ENCODE measurements around the gene MAU2.
"Not testable (repeated sequence)": the region's sequence is repeated elsewhere in the genome, so short reads cannot be mapped to it uniquely, and the experiment has no call there.

Gene MAU2

GRCh38 chr19:19366434-19367396, 46.1 kb downstream of the MAU2 start:
- in situ Hi-C loops (cut with MboI; ENCODE audit: low sequenced_read_pairs): no loop called here
- Histone ChIP-seq H3K36me3 (replicated peaks) (no peaks in the 10 kb centered on the region), H3K4me1 (peaks cover 15% of the 10 kb centered on the region), H3K9me3 (no peaks in the 10 kb centered on the region), H3K4me3 (no peak overlapping the region), H3K27me3 (ENCODE audit: low read depth) (no peaks in the 10 kb centered on the region)
- peak; percentile 84 to 85 for DNase-seq (ENCODE audit: low spot score in 2 of 2)

DNA sequence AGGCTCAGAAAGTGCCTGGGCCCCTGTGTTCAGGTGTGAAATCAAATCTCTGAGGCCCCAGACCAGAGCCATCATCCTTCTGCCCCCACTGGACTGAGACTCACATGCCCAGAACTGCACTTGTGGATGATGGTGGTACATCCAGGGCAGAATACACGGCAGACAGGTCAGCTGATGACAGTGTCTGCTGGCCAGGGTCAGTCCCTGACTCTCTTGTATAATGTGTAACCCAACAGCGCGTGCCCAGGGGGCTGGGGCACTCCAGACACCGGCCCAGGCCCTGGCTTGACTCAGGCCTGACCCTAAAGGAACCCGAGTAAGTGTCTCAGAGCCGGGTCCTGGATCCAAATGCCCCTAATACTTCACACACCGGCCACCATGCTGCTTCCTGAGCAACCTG, 47.5 kb downstream of the MAU2 start:
- no peaks in the 10 kb centered on the region for H3K27me3 ChIP-seq (ENCODE audit: low read depth)
- H3K4me3 ChIP-seq: no peak overlapping the region
- H3K4me1 ChIP-seq: peaks cover 20% of the 10 kb centered on the region
- in situ Hi-C loops (cut with MboI; ENCODE audit: low sequenced_read_pairs): no loop called here
- no peaks in the 10 kb centered on the region for H3K9me3 ChIP-seq
- H3K36me3 ChIP-seq (replicated peaks): no peaks in the 10 kb centered on the region
- DNase-seq (ENCODE audit: low spot score in 2 of 2): no peak

- Histone ChIP-seq H3K9me3 (no peaks in the 10 kb centered on the region), H3K27me3 (ENCODE audit: low read depth) (no peaks in the 10 kb centered on the region), H3K36me3 (replicated peaks) (no peaks in the 10 kb centered on the region), H3K4me1 (peaks cover 22% of the 10 kb centered on the region), H3K4me3 (no peak overlapping the region)
- peak in 1 of 2 experiments; percentile 28 for DNase-seq (ENCODE audit: low spot score in 2 of 2)
- in situ Hi-C loops (cut with MboI; ENCODE audit: low sequenced_read_pairs): no loop called here
These were observed 50.4 kb downstream of the MAU2 start for GRCh38 chr19:19371059-19371458.

DNA sequence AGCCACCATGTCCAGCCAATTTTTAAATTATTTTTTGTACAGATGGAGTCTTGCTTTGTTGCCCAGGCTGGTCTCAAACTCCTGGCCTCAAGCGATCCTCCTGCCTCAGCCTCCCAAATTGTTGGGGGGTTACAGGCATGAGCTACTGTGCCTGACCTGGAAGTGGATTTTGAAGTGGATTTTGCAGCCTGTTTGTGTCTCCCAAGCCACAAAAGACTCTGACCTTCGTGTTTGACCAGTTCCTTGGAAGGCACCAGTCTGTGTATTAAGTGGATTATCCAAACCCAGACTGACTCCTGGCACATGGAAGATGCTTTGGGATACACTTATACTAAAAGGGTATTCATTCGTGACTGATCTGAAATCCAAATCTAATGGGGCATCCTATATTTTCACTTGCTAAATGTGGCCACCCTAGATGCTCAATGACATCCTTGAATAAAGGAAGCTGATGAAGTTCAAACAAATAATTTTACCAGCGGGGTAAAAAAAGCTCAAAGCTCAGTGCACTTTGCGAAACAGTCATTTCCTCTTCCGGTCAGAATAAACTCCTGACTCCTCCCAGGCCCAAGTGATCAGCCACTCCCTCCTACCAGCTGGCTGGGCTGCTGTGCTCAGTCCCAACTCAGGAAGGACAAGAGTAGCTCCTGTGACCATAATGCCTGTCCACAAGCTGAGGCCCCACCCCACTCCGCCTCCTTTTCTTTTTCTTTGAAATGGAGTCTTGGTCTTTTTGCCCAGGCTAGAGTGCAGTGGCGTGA, 52.2 kb downstream of the MAU2 start:
- DNase-seq (ENCODE audit: low spot score in 2 of 2): peak; percentile 58 to 76
- Histone ChIP-seq H3K4me1 (peaks cover 18% of the 10 kb centered on the region), H3K4me3 (0 out of 2 replicates have a peak overlapping the region, but pooled peaks have one; percentile 5), H3K9me3 (no peaks in the 10 kb centered on the region), H3K36me3 (replicated peaks) (no peaks in the 10 kb centered on the region), H3K27me3 (ENCODE audit: low read depth) (no peaks in the 10 kb centered on the region)
- in situ Hi-C loops (cut with MboI; ENCODE audit: low sequenced_read_pairs): no loop called here

- in situ Hi-C loops (cut with MboI; ENCODE audit: low sequenced_read_pairs): no loop called here
- no peaks in the 10 kb centered on the region for H3K36me3 ChIP-seq (replicated peaks)
- H3K4me1 ChIP-seq: peaks cover 9% of the 10 kb centered on the region
- H3K9me3 ChIP-seq: peaks cover 3% of the 10 kb centered on the region; the same call in 1 of the 2 replicates
- H3K4me3 ChIP-seq: no peak overlapping the region
- DNase-seq (ENCODE audit: low spot score in 2 of 2): no peak
- H3K27me3 ChIP-seq (ENCODE audit: low read depth): no peaks in the 10 kb centered on the region
These were observed 58.9 kb downstream of the MAU2 start for GRCh38 chr19:19379527-19379926.

- in situ Hi-C loops (cut with MboI; ENCODE audit: low sequenced_read_pairs); H3K4me3 ChIP-seq; H3K36me3 ChIP-seq (replicated peaks); H3K9me3 ChIP-seq; H3K4me1 ChIP-seq; H3K27me3 ChIP-seq (ENCODE audit: low read depth); DNase-seq (ENCODE audit: low spot score in 2 of 2): not testable (repeated sequence)
These were observed 59.7 kb downstream of the MAU2 start for GRCh38 chr19:19380316-19380715.

DNA sequence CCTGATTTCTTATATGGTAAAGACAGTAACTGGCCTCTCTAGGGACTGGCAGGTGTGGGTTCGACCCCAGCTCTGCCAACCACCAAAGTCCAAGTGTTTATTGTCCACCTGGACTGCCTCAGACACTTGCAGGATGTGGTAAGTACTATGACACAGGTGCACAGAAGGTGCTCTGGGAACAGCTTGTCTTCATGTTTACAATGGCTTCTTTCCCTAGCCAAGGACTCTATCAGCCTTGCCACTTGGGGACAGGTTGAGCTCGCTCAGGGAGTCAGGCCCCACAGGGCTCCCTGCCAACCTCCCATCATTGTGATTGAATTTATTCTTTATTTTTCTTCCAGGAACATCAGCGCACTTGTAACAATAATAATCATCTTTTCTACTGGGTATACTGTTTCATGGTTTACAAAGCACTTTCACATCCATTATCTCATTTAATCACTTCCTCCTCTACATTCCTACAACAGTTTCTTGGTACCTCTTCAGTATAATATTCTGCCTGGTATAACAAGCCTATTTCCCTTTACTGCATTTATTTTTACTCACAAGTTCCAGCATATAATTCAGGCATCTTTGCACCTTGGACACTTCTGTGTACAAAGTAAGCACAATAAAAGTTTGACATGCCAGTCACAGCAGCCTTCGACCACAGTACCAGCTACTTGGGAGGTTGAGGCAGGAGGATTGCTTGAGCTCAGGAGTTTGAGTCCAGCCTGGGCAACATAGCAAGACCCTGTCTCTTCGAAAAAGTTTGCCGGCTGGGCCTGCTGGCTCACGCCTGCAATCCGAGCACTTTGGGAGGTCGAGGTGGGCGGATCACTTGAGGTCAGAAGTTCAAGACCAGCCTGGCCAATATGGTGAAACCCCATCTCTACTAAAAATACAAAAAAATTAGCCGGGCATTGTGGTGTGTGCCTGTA, 60.6 kb downstream of the MAU2 start:
- Histone ChIP-seq H3K9me3 (peaks cover 7% of the 10 kb centered on the region; the same call in 1 of the 2 replicates), H3K4me3 (no peak overlapping the region), H3K4me1 (peaks cover 6% of the 10 kb centered on the region), H3K27me3 (ENCODE audit: low read depth) (no peaks in the 10 kb centered on the region), H3K36me3 (replicated peaks) (no peaks in the 10 kb centered on the region)
- in situ Hi-C loops (cut with MboI; ENCODE audit: low sequenced_read_pairs): no loop called here
- no peak for DNase-seq (ENCODE audit: low spot score in 2 of 2)

DNA sequence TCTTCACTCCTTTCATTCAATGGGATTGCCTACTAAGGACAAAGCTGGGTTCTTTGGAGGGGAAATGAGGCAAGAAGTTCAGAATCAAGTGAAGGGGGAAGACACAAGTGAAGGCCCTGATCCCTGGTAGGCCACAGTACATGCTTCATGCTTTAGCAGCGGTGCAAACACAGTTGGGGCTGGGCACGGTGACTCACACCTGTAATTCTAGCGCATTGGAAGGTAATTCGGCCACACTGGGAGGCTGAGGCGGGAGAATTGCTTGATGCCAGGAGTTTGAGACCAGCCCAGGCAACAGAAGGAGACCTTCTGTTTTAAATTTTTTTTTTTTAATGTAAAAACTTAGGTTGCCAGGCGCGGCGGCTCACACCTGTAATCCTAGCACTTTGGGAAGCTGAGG, 61.5 kb downstream of the MAU2 start:
- no peak for DNase-seq (ENCODE audit: low spot score in 2 of 2)
- in situ Hi-C loops (cut with MboI; ENCODE audit: low sequenced_read_pairs): no loop called here
- no peaks in the 10 kb centered on the region for H3K36me3 ChIP-seq (replicated peaks)
- H3K4me1 ChIP-seq: peaks cover 9% of the 10 kb centered on the region
- no peaks in the 10 kb centered on the region for H3K27me3 ChIP-seq (ENCODE audit: low read depth)
- H3K4me3 ChIP-seq: no peak overlapping the region
- peaks cover 7% of the 10 kb centered on the region; the same call in 1 of the 2 replicates for H3K9me3 ChIP-seq

DNA sequence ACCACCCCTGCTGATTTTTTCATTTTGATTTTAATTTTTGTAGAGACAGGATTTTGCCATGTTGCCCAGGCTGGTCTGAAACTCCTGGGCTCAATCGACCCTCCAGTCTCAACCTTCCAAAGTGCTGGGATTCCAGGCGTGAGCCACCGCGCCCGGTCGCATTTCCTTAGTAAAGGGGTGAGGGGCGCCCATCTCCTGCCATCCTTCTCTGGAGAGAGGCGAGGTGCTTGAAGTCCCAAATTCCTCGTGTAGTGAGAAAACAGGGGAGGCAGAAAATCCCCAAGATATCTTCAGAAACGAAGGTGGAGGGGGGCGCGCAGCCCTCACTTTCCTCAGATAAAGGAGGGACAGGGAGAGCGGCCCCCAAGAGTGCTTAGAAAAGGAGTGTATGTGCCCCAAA, 63.9 kb downstream of the MAU2 start:
- peaks cover 12% of the 10 kb centered on the region for H3K4me1 ChIP-seq
- no peaks in the 10 kb centered on the region for H3K27me3 ChIP-seq (ENCODE audit: low read depth)
- H3K9me3 ChIP-seq: peaks cover 7% of the 10 kb centered on the region; the same call in 1 of the 2 replicates
- no peak overlapping the region for H3K4me3 ChIP-seq
- no peaks in the 10 kb centered on the region for H3K36me3 ChIP-seq (replicated peaks)
- in situ Hi-C loops (cut with MboI; ENCODE audit: low sequenced_read_pairs): no loop called here
- no peak for DNase-seq (ENCODE audit: low spot score in 2 of 2)

GRCh38 chr19:19385131-19385895, 64.7 kb downstream of the MAU2 start:
- H3K9me3 ChIP-seq: peaks cover 7% of the 10 kb centered on the region; the same call in 1 of the 2 replicates
- peak; percentile 98 to 100 for DNase-seq (ENCODE audit: low spot score in 2 of 2)
- no peaks in the 10 kb centered on the region for H3K36me3 ChIP-seq (replicated peaks)
- in situ Hi-C loops (cut with MboI; ENCODE audit: low sequenced_read_pairs): no loop called here
- peaks cover 12% of the 10 kb centered on the region for H3K4me1 ChIP-seq
- H3K4me3 ChIP-seq: peak overlapping the region; percentile 73
- H3K27me3 ChIP-seq (ENCODE audit: low read depth): no peaks in the 10 kb centered on the region

DNA sequence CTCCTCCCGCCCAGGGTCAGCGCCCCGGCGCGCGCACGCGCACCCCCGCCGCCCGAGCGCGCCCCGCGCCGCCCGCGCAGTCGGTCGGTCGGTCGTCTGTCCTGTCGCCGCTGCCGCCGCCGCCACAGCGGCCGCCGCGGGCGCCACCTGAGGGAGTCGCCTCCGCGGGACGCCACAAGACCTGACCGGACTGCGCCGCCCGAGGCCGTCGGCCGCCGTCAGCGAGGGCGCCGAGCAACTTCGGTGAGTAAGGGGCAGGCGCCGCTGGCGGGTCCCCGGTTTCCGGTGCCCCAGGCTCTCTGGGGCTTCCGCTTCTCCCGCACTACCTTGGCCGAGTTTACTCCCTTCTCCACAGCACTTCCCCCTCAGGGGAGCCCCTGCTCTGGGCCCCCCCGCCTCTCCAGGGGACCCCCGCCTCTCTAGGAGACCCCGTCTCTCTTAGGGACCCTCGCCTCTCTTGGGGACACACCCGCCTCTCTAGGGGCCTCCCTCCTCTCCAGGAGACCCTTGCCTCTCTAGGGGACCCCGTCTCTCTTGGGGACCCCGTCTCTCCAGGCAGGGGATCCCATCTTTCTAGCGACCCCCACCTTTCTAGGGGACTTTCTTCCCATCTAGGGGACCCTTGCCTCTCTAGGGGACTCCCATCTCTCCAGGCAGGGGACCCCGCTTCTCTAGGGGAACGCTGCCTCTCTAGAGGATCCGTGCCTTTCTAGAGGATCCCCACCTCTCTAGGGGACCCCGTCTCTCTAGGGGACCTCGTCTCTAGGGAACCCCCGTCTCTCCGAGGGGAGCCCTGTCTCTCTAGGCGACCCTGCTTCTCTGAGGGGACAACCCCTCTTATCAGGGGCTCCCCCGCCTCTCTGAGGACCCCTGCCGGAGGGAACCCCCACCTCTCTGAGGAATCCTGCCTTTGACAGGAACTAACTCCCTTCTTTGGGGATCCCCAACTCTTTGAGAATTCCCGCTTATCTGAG, 65.6 kb downstream of the MAU2 start:
- DNase-seq (ENCODE audit: low spot score in 2 of 2): peak in 1 of 2 experiments; percentile 70
- H3K27me3 ChIP-seq (ENCODE audit: low read depth): no peaks in the 10 kb centered on the region
- peak overlapping the region; percentile 73 for H3K4me3 ChIP-seq
- H3K4me1 ChIP-seq: peaks cover 14% of the 10 kb centered on the region
- in situ Hi-C loops (cut with MboI; ENCODE audit: low sequenced_read_pairs): no loop called here
- no peaks in the 10 kb centered on the region for H3K36me3 ChIP-seq (replicated peaks)
- H3K9me3 ChIP-seq: peaks cover 7% of the 10 kb centered on the region; the same call in 1 of the 2 replicates

GRCh38 chr19:19387108-19387507, 66.5 kb downstream of the MAU2 start:
- peak overlapping the region; percentile 73 for H3K4me3 ChIP-seq
- peaks cover 14% of the 10 kb centered on the region for H3K4me1 ChIP-seq
- DNase-seq (ENCODE audit: low spot score in 2 of 2): no peak

More at GRCh38 chr19:19387108-19387507, 66.5 kb downstream of the MAU2 start:
- in situ Hi-C loops (cut with MboI; ENCODE audit: low sequenced_read_pairs): no loop called here
- no peaks in the 10 kb centered on the region for H3K36me3 ChIP-seq (replicated peaks)
- peaks cover 7% of the 10 kb centered on the region; the same call in 1 of the 2 replicates for H3K9me3 ChIP-seq
- H3K27me3 ChIP-seq (ENCODE audit: low read depth): no peaks in the 10 kb centered on the region
